ENCODE data around the gene RAB11FIP4. TPM values are rescaled to one million over a fixed set of nuclear protein-coding genes. Genes with fewer than 3 reads are reported as not detected.
A peak's percentile ranks its signal among the peaks of the same experiment; 100 is the strongest.

RAB11FIP4 gene
- total and polyA plus RNA-seq, 12 donors: 0.48 to 3.8 (median 2.3) TPM

- Histone ChIP-seq H3K4me1 (replicated peaks in 1 of 2) (no peaks in the 10 kb centered on the region), H3K36me3 (replicated peaks in 1 of 2) (no peaks in the 10 kb centered on the region), H3K4me3 (no peak overlapping the region), H3K27ac (no peak overlapping the region), H3K9me3 (replicated peaks in 1 of 3) (no peaks in the 10 kb centered on the region), H3K27me3 (no peaks in the 10 kb centered on the region)
- 51 to 57% (median 53%) methylated on average over 5 of the region's 5 CpGs for WGBS, 4 donors
- DNase-seq: peak in 2 of 7 donors; percentile 31
- TF ChIP-seq CTCF (IDR thresholded peaks at IDR 0.05) (no peak), POLR2A (IDR thresholded peaks at IDR 0.05) (no peak)
- intact Hi-C loops (cut with DNase I): no loop called here
These were observed 136.1 kb downstream of the RAB11FIP4 start for GRCh38 chr17:31527606-31528005.

GRCh38 chr17:31528291-31528874 lies 136.9 kb downstream of the RAB11FIP4 start:
- intact Hi-C loops (cut with DNase I): no loop called here
- no peak for TF ChIP-seq CTCF (IDR thresholded peaks at IDR 0.05)
- no peak for TF ChIP-seq POLR2A (IDR thresholded peaks at IDR 0.05)
- H3K36me3 ChIP-seq (replicated peaks in 1 of 2): no peaks in the 10 kb centered on the region
- DNase-seq: no peak
- no peaks in the 10 kb centered on the region for H3K9me3 ChIP-seq (replicated peaks in 1 of 3)
- H3K4me3 ChIP-seq: no peak overlapping the region
- no peaks in the 10 kb centered on the region for H3K27me3 ChIP-seq
- H3K4me1 ChIP-seq (replicated peaks in 1 of 2): no peaks in the 10 kb centered on the region
- WGBS, 4 donors: 88 to 92% (median 90%) methylated on average over 12 to 26 of the region's 26 CpGs
- H3K27ac ChIP-seq: no peak overlapping the region

- TF ChIP-seq POLR2A (IDR thresholded peaks at IDR 0.05) (no peak), CTCF (IDR thresholded peaks at IDR 0.05) (no peak)
- no peaks in the 10 kb centered on the region for H3K27me3 ChIP-seq
- H3K27ac ChIP-seq: no peak overlapping the region
- WGBS, 4 donors: 70 to 91% (median 81%) methylated on average over 4 to 12 of the region's 12 CpGs
- no peak overlapping the region for H3K4me3 ChIP-seq
- no peak for DNase-seq
- no peaks in the 10 kb centered on the region for H3K4me1 ChIP-seq (replicated peaks in 1 of 2)
- H3K36me3 ChIP-seq (replicated peaks in 1 of 2): no peaks in the 10 kb centered on the region
- intact Hi-C loops (cut with DNase I): no loop called here
- H3K9me3 ChIP-seq (replicated peaks in 1 of 3): no peaks in the 10 kb centered on the region
These were observed 138.4 kb downstream of the RAB11FIP4 start for GRCh38 chr17:31529841-31530251.

- Histone ChIP-seq H3K36me3 (replicated peaks in 1 of 2) (no peaks in the 10 kb centered on the region), H3K27ac (no peak overlapping the region), H3K9me3 (replicated peaks in 1 of 3) (no peaks in the 10 kb centered on the region), H3K27me3 (no peaks in the 10 kb centered on the region), H3K4me3 (no peak overlapping the region), H3K4me1 (replicated peaks in 1 of 2) (no peaks in the 10 kb centered on the region)
- TF ChIP-seq POLR2A (IDR thresholded peaks at IDR 0.05) (no peak), CTCF (IDR thresholded peaks at IDR 0.05) (no peak)
- no peak for DNase-seq
- intact Hi-C loops (cut with DNase I): no loop called here
- 79 to 91% (median 86%) methylated on average over 5 to 14 of the region's 14 CpGs for WGBS, 4 donors
These were observed 139.0 kb downstream of the RAB11FIP4 start for GRCh38 chr17:31530391-31530985.
